GM13977 (cell line): ENCODE data around the gene PTPRA.
A peak's percentile ranks its signal among the peaks of the same experiment; 100 is the strongest.
"Not testable (repeated sequence)": the region's sequence is repeated elsewhere in the genome, so short reads cannot be mapped to it uniquely, and the experiment has no call there.

Source experiments
- DNase-seq: peaks from one replicate; pipeline ENCODE4 v3.0.0; 2012; ENCODE audit warnings: low spot score
- in situ Hi-C: fragments of 300-500 bp; cut with MboI; formaldehyde crosslinking; loops from one replicate; pipeline ENCODE4 v1.12.0; 2022; ENCODE audit warnings: low sequenced_read_pairs, low pct_unique_long_range_greater_than_20kb, mixed read lengths, inconsistent platforms; ENCODE audit not compliant: unreplicated experiment
- TF ChIP-seq, protein P1 (sequence below): IDR thresholded peaks from 2 replicates; pipeline ENCODE4 v1.5.1; 2012; ENCODE audit warnings: mild to moderate bottlenecking, control low read depth; ENCODE audit not compliant: insufficient read depth; ENCODE audit errors: extremely low read depth, missing control alignments

PTPRA gene

GRCh38 chr20:3051385-3052019 lies 178.2 kb downstream of the PTPRA start:
- TF ChIP-seq, protein P1, sequence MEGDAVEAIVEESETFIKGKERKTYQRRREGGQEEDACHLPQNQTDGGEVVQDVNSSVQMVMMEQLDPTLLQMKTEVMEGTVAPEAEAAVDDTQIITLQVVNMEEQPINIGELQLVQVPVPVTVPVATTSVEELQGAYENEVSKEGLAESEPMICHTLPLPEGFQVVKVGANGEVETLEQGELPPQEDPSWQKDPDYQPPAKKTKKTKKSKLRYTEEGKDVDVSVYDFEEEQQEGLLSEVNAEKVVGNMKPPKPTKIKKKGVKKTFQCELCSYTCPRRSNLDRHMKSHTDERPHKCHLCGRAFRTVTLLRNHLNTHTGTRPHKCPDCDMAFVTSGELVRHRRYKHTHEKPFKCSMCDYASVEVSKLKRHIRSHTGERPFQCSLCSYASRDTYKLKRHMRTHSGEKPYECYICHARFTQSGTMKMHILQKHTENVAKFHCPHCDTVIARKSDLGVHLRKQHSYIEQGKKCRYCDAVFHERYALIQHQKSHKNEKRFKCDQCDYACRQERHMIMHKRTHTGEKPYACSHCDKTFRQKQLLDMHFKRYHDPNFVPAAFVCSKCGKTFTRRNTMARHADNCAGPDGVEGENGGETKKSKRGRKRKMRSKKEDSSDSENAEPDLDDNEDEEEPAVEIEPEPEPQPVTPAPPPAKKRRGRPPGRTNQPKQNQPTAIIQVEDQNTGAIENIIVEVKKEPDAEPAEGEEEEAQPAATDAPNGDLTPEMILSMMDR: no peak
- in situ Hi-C loops: no loop called here
- no peak for DNase-seq

DNA sequence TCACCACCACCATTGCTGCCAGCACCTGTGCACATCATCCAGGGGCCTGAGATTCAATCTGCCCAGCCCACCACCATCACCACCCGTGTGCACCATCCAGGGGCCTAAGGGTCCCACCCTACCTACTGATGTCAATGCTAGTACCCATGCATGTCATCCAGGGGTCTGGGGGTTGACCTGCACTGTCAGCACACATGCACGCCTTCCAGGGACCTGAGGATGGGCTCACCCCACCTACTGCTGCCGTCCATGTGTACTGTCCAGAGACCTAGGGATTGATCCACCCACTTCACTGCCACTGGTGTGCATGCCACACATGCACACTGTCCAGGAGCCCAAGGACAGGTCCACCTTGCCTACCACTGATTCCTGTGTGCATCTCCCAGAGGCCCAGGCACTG lies 186.2 kb downstream of the PTPRA start:
- TF ChIP-seq, protein P1: no peak
- in situ Hi-C loops: no loop called here
- DNase-seq: no peak

DNA sequence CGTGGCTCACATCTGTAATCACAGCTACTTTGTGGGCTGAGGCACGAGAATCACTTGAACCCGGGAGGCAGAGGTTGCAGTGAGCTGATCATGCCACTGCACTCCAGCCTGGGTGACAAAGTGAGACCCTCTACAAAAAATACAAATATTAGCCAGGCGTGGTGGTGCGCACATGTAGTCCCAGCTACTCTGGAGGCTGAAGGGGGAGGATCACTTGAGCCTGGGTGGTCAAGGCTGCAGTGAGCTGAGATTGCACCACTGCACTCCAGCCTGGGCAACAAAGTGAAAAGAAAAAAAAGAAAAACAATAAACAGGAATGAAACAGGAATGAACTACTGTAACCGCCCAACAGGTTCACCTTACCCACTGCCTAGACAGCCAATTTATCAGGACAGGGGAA lies 190.8 kb downstream of the PTPRA start:
- DNase-seq, in situ Hi-C loops: not testable (repeated sequence)

DNA sequence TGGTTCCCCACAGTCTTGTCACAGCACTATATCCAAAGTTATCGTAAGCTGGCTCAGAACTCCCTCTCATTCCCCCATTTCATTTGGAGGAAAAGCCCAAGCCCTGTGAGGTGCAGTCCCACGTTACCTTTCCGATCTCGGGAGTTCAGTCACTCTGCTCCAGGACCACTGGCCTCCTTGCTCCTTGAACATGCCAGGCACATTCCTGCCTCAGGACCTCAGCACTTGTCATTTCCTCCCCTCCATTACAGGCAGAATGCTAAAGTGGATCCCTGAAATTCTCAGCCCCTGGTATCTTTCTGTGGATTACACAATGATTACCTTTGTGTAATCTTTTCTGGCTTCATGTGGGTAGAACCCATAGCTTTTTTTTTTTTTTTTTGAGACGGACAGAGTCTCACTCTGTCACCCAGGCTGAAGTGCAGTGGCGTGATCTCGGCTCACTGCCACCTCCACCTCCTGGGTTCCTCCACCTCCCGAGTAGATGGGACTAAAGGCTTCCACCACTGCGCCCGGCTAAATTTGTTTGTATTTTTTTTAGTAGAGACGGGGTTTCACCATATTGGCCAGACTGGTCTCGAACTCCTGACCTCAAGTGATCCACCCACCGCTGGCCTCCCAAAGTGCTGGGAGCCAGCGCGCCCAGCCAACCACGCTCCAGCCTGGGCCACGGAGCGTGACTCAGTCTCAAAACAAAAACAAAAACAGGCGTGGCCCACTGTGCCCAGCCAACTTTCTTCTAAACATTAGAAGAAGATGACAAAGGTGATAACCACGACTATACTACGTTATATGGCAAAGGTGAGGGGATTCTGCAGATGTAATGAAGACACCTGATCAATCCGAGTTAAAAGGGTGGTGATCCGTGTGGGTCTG lies 194.1 kb downstream of the PTPRA start:
- in situ Hi-C loops: no loop called here
- TF ChIP-seq, protein P1: no peak
- DNase-seq: no peak

DNA sequence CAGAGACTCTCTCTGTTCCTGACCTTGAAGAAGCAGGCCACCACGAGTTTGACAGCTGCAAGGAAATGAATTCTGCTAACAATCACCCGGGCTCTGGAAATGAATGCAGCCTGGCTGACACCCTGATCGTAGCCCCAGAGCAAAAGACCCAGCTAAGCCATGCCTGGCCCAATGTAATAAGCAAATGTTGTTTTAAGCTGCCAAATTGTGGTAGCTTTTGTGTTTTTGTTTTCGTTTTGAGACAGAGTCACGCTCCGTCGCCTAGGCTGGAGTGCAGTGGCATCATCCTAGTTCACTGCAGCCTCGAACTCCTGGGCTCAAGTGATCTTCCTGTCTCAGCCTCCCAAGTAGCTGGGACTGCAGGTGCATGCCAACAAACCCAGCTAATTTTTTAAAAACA lies 194.8 kb downstream of the PTPRA start:
- peak; percentile 14 for DNase-seq
- in situ Hi-C loops: no loop called here
- TF ChIP-seq, protein P1: no peak

DNA sequence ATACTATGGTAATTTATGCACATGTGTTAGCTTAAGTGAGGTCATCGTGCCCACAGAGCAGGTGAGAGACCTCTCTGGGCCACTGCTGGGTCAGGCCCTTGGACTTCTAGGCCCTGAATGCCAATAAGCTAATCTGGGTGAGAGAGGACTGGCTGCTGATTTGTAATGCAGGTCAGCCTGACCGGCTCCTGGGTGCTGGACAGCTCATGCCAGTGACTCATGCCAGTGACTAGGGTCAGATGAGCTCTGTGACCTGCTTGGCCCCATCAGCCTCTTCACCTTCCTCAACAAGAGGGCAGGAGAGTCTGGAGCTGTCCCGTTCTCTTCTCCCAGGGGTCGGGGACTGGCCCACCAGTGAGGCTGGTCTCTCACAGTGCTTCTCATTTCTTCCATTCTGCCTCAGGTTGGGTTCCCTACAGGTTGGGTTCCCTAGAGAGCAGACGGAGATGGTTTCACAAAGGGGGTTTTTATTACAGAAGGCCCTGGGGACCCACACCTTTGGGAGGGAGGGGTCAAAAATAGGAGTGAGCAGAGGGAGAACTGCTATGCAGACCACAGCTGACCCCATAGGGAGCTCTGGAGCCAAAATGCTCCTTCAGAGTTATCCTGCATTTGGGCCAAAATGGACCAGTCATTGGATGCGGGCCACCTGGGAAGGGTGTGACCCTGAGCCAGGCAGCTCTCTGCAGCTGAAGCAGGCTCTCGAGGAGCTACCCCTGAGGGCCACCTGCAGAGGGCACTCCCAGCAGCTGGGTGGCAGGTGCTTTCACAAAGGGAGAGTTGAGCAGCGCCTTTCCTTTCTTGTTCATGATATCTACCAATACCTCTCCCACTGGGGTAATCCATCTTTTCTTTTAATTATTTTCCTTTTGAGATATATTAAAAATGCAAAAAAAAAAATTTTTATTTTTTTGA lies 196.0 kb downstream of the PTPRA start:
- in situ Hi-C loops: no loop called here
- peak; percentile 6 for DNase-seq
- TF ChIP-seq, protein P1: peak; percentile 40
